Measurements from ENCODE around the gene WHRN.

DNA sequence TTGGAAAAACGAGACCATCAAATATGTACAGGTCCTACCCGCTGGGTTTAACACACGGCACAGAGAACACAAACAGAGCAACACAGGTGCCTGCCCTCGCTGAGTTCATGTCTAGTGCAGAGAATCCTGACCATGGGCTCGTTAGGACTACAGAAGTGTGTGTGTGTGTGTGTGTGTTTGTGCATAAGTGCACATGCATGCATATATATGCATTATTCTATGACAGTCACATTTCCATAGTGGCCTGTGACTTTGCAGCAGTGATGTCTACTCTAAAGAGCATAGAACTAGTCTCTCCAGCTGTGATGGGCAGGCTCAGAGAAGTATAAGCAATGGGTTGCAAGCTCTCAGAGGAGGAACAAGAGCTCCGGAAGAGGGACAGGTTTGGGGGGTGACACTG is 147.9 kb downstream of the WHRN start:
- TF ChIP-seq POLR2A (IDR thresholded peaks at IDR 0.05) (no peak), POLR2AphosphoS5 (IDR thresholded peaks at IDR 0.05; ENCODE audit: insufficient read depth in 1 of 2, low read depth in 1 of 2) (no peak)
- TF ChIP-seq, protein P1, sequence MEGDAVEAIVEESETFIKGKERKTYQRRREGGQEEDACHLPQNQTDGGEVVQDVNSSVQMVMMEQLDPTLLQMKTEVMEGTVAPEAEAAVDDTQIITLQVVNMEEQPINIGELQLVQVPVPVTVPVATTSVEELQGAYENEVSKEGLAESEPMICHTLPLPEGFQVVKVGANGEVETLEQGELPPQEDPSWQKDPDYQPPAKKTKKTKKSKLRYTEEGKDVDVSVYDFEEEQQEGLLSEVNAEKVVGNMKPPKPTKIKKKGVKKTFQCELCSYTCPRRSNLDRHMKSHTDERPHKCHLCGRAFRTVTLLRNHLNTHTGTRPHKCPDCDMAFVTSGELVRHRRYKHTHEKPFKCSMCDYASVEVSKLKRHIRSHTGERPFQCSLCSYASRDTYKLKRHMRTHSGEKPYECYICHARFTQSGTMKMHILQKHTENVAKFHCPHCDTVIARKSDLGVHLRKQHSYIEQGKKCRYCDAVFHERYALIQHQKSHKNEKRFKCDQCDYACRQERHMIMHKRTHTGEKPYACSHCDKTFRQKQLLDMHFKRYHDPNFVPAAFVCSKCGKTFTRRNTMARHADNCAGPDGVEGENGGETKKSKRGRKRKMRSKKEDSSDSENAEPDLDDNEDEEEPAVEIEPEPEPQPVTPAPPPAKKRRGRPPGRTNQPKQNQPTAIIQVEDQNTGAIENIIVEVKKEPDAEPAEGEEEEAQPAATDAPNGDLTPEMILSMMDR (IDR thresholded peaks at IDR 0.05) = no peak
